Naive thymus-derived CD4-positive, alpha-beta T cell (primary cell): ENCODE data around the gene DTNA. TPM values are rescaled to one million over a fixed set of nuclear protein-coding genes. Genes with fewer than 3 reads are reported as not detected.

Experiments
- ATAC-seq: fragments of 150-1000 bp; cut with Tn5 transposase; 2 replicates; pipeline ENCODE4 v1.10.0; 2021; ENCODE audit warnings: mild to moderate bottlenecking, moderate library complexity
- CTCF ChIA-PET: fragments of 350-600 bp; sonication (Branson Sonifier 250); formaldehyde crosslinking; loops from one replicate; lab custom pipeline; 2021; ENCODE audit warnings: antibody characterized with exemption; lab: Charles Lee
- POLR2A ChIA-PET: fragments of 350-600 bp; sonication (Branson Sonifier 250); formaldehyde crosslinking; loops from one replicate; lab custom pipeline; 2021; ENCODE audit warnings: antibody characterized with exemption, inconsistent platforms; lab: Charles Lee
- DNase-seq, 9 donors: peaks; one replicate each; pipeline versions ENCODE4 v3.0.0 to v3.0.0-alpha.2; 2020 to 2022; ENCODE audit warnings: mixed read lengths in 1 of 9
- H3K27ac ChIP-seq: one replicate; pipeline ENCODE4 v1.7.0; 2013; ENCODE audit warnings: mild to moderate bottlenecking, low read depth, low read length, moderate library complexity
- H3K27me3 ChIP-seq, 2 donors: one replicate each; pipeline ENCODE4 v1.7.0; 2013; ENCODE audit warnings: low read length in 2 of 2, mild to moderate bottlenecking in 2 of 2, moderate library complexity in 2 of 2; ENCODE audit not compliant: control insufficient read depth in 2 of 2, insufficient read depth in 2 of 2
- H3K36me3 ChIP-seq, 3 experiments: 1 replicate in 2 of 3; 2 replicates in 1 of 3; pipeline ENCODE4 v1.7.0; 2013; ENCODE audit warnings: low read length in 3 of 3, mild to moderate bottlenecking in 3 of 3, moderate library complexity in 1 of 3; ENCODE audit not compliant: insufficient read depth in 3 of 3, control insufficient read depth in 2 of 3
- H3K4me1 ChIP-seq, 2 donors: one replicate each; pipeline ENCODE4 v1.7.0; 2013; ENCODE audit warnings: low read length in 2 of 2, mild to moderate bottlenecking in 2 of 2, moderate library complexity in 1 of 2; ENCODE audit not compliant: control insufficient read depth in 2 of 2, insufficient read depth in 2 of 2
- H3K4me3 ChIP-seq: 2 replicates; pipeline ENCODE4 v1.7.0; 2013; ENCODE audit warnings: mild to moderate bottlenecking, low read length
- H3K9me3 ChIP-seq, 3 experiments: 1 replicate in 2 of 3; 2 replicates in 1 of 3; pipeline ENCODE4 v1.7.0; 2013; ENCODE audit warnings: low read length in 3 of 3; ENCODE audit not compliant: control insufficient read depth in 2 of 3
- H3K27ac Mint-ChIP-seq, 9 donors: one replicate each; pipeline ENCODE4 v1.8.0; 2020 to 2022; ENCODE audit warnings: mixed read lengths in 9 of 9, mild to moderate bottlenecking in 8 of 9, moderate library complexity in 5 of 9, inconsistent platforms in 2 of 9
- H3K27me3 Mint-ChIP-seq, 5 donors: one replicate each; pipeline ENCODE4 v1.8.0; 2021 to 2022; ENCODE audit warnings: mixed read lengths in 5 of 5, mild to moderate bottlenecking in 1 of 5
- H3K36me3 Mint-ChIP-seq, 5 donors: one replicate each; pipeline ENCODE4 v1.8.0; 2020 to 2022; ENCODE audit warnings: mixed read lengths in 5 of 5, mild to moderate bottlenecking in 3 of 5, inconsistent platforms in 1 of 5
- H3K4me1 Mint-ChIP-seq, 7 donors: one replicate each; pipeline ENCODE4 v1.8.0; 2020 to 2022; ENCODE audit warnings: mixed read lengths in 7 of 7, mild to moderate bottlenecking in 3 of 7, inconsistent platforms in 1 of 7
- H3K4me3 Mint-ChIP-seq, 10 donors: one replicate each; pipeline ENCODE4 v1.8.0; 2020 to 2022; ENCODE audit warnings: mild to moderate bottlenecking in 10 of 10, mixed read lengths in 10 of 10, moderate library complexity in 6 of 10, inconsistent platforms in 2 of 10
- H3K9me3 Mint-ChIP-seq, 11 donors: one replicate each; pipeline ENCODE4 v1.8.0; 2020 to 2022; ENCODE audit warnings: mixed read lengths in 11 of 11, mild to moderate bottlenecking in 4 of 11, inconsistent platforms in 1 of 11, moderate library complexity in 1 of 11
- intact Hi-C, 2 donors: fragments of 100-400 bp; cut with micrococcal nuclease; formaldehyde crosslinking; loops; one replicate each; pipeline ENCODE4 v1.15.1; 2023
- polyA plus RNA-seq, 2 donors: library from polyadenylated mRNA; unstranded; fragments of 300-500 nt; fragmentation: Illumina TruSeq; gene quantifications; one replicate each; pipeline ENCODE4 v1.2.3, GENCODE V29; 2021
- total RNA-seq, 6 experiments: library from RNA in 5 of 6; stranded (reverse) in 5 of 6; gene quantifications; 1 replicate in 5 of 6; 2 replicates in 1 of 6; pipeline ENCODE4 v1.2.3 and lab custom pipeline; 2021 to 2026

The DTNA gene
- total and polyA plus RNA-seq, 7 experiments from 2014 or later, result 0.49 to 1.5 (median 0.63) TPM; not detected in 3

- no peak overlapping the region for H3K4me3 ChIP-seq
- intact Hi-C loops, result no loop called here
- CTCF ChIA-PET, result no interaction called here
- Mint-ChIP-seq H3K4me1 (no peaks in the 10 kb centered on the region), H3K27ac (no peak overlapping the region), H3K9me3 (peaks cover 0 to 1% (median 0%) of the 10 kb centered on the region in 11 donors), H3K4me3 (no peak overlapping the region), H3K27me3 (peaks cover 0 to 26% (median 8%) of the 10 kb centered on the region in 5 donors), H3K36me3 (no peaks in the 10 kb centered on the region)
- no peaks in the 10 kb centered on the region for H3K4me1 ChIP-seq
- no peaks in the 10 kb centered on the region for H3K9me3 ChIP-seq
- no peak overlapping the region for H3K27ac ChIP-seq
- no peaks in the 10 kb centered on the region for H3K27me3 ChIP-seq
- POLR2A ChIA-PET, result no interaction called here
- no peaks in the 10 kb centered on the region for H3K36me3 ChIP-seq
- ATAC-seq, result no peak
- DNase-seq, result no peak
These were observed 95.8 kb downstream of the DTNA start for GRCh38 chr18:34805878-34806351.

GRCh38 chr18:34806527-34806926 is 96.4 kb downstream of the DTNA start:
- intact Hi-C loops, result no loop called here
- ChIA-PET CTCF (no interaction called here), POLR2A (no interaction called here)
- Histone ChIP-seq H3K27ac (no peak overlapping the region), H3K36me3 (no peaks in the 10 kb centered on the region), H3K9me3 (no peaks in the 10 kb centered on the region), H3K4me3 (no peak overlapping the region), H3K27me3 (no peaks in the 10 kb centered on the region), H3K4me1 (no peaks in the 10 kb centered on the region)
- Mint-ChIP-seq H3K27me3 (peaks cover 0 to 24% (median 11%) of the 10 kb centered on the region in 5 donors), H3K4me1 (no peaks in the 10 kb centered on the region), H3K27ac (no peak overlapping the region), H3K36me3 (no peaks in the 10 kb centered on the region), H3K9me3 (peaks cover 0 to 1% (median 0%) of the 10 kb centered on the region in 11 donors), H3K4me3 (no peak overlapping the region)
- ATAC-seq (no peak), DNase-seq (no peak)

GRCh38 chr18:34807106-34807796 is 97.2 kb downstream of the DTNA start:
- Histone ChIP-seq H3K4me3 (no peak overlapping the region), H3K27ac (no peak overlapping the region), H3K4me1 (no peaks in the 10 kb centered on the region), H3K36me3 (no peaks in the 10 kb centered on the region), H3K9me3 (no peaks in the 10 kb centered on the region), H3K27me3 (no peaks in the 10 kb centered on the region)
- intact Hi-C loops, result no loop called here
- peaks cover 0 to 25% (median 11%) of the 10 kb centered on the region in 5 donors for H3K27me3 Mint-ChIP-seq
- ChIA-PET CTCF (no interaction called here), POLR2A (no interaction called here)
- DNase-seq (no peak), ATAC-seq (no peak)
- H3K4me3 Mint-ChIP-seq, result no peak overlapping the region
- no peak overlapping the region for H3K27ac Mint-ChIP-seq
- H3K9me3 Mint-ChIP-seq, result peaks cover 0 to 1% (median 0%) of the 10 kb centered on the region in 11 donors
- H3K4me1 Mint-ChIP-seq, result no peaks in the 10 kb centered on the region
- H3K36me3 Mint-ChIP-seq, result no peaks in the 10 kb centered on the region

- H3K9me3 ChIP-seq, result no peaks in the 10 kb centered on the region
- peaks cover 0 to 19% (median 8%) of the 10 kb centered on the region in 5 donors for H3K27me3 Mint-ChIP-seq
- no peak overlapping the region for H3K27ac ChIP-seq
- no peak overlapping the region for H3K27ac Mint-ChIP-seq
- H3K4me3 Mint-ChIP-seq, result no peak overlapping the region
- H3K9me3 Mint-ChIP-seq, result peaks cover 0 to 1% (median 0%) of the 10 kb centered on the region in 11 donors
- no peaks in the 10 kb centered on the region for H3K36me3 Mint-ChIP-seq
- H3K4me1 ChIP-seq, result no peaks in the 10 kb centered on the region
- no peaks in the 10 kb centered on the region for H3K27me3 ChIP-seq
- H3K4me3 ChIP-seq, result no peak overlapping the region
- ChIA-PET POLR2A (no interaction called here), CTCF (no interaction called here)
- DNase-seq (no peak), ATAC-seq (no peak)
- no peaks in the 10 kb centered on the region for H3K36me3 ChIP-seq
- H3K4me1 Mint-ChIP-seq, result no peaks in the 10 kb centered on the region
- intact Hi-C loops, result no loop called here
These were observed 98.3 kb downstream of the DTNA start for GRCh38 chr18:34808389-34808788.

- H3K36me3 ChIP-seq, result no peaks in the 10 kb centered on the region
- H3K4me3 ChIP-seq, result no peak overlapping the region
- no peaks in the 10 kb centered on the region for H3K36me3 Mint-ChIP-seq
- no peaks in the 10 kb centered on the region for H3K4me1 Mint-ChIP-seq
- no peak overlapping the region for H3K27ac ChIP-seq
- ATAC-seq (no peak), DNase-seq (no peak)
- intact Hi-C loops, result no loop called here
- no peaks in the 10 kb centered on the region for H3K9me3 ChIP-seq
- POLR2A ChIA-PET, result no interaction called here
- CTCF ChIA-PET, result no interaction called here
- H3K27me3 ChIP-seq, result no peaks in the 10 kb centered on the region
- no peak overlapping the region for H3K27ac Mint-ChIP-seq
- peaks cover 0 to 16% (median 7%) of the 10 kb centered on the region in 5 donors for H3K27me3 Mint-ChIP-seq
- no peaks in the 10 kb centered on the region for H3K4me1 ChIP-seq
- H3K4me3 Mint-ChIP-seq, result no peak overlapping the region
- H3K9me3 Mint-ChIP-seq, result peaks cover 0 to 1% (median 0%) of the 10 kb centered on the region in 11 donors
These were observed 99.5 kb downstream of the DTNA start for GRCh38 chr18:34809451-34810072.

- H3K27me3 Mint-ChIP-seq, result peaks cover 0 to 22% (median 6%) of the 10 kb centered on the region in 5 donors
- Histone ChIP-seq H3K36me3 (no peaks in the 10 kb centered on the region), H3K4me1 (no peaks in the 10 kb centered on the region), H3K27ac (no peak overlapping the region), H3K27me3 (no peaks in the 10 kb centered on the region), H3K4me3 (no peak overlapping the region), H3K9me3 (no peaks in the 10 kb centered on the region)
- ChIA-PET CTCF (interaction anchor here (1.2 kb wide), 1 partner anchor 12 kb away, joined by 3 read pairs; no protein-coding TSS in a partner anchor), POLR2A (no interaction called here)
- no peak for DNase-seq
- no peaks in the 10 kb centered on the region for H3K9me3 Mint-ChIP-seq
- intact Hi-C loops, result no loop called here
- H3K36me3 Mint-ChIP-seq, result no peaks in the 10 kb centered on the region
- H3K4me3 Mint-ChIP-seq, result no peak overlapping the region
- H3K4me1 Mint-ChIP-seq, result no peaks in the 10 kb centered on the region
- no peak overlapping the region for H3K27ac Mint-ChIP-seq
- ATAC-seq, result no peak
These were observed 106.1 kb downstream of the DTNA start for GRCh38 chr18:34816183-34816582.
